ENCODE results near the gene TEF.
A peak's percentile ranks its signal among the peaks of the same experiment; 100 is the strongest.

The TEF gene

GRCh38 chr22:41352058-41352457 lies 29.7 kb upstream of the TEF start:
- in situ Hi-C loops (cut with MboI; ENCODE audit: low pct_unique_long_range_greater_than_20kb, low sequenced_read_pairs) = no loop called here
- DNase-seq = no peak

- in situ Hi-C loops (cut with MboI; ENCODE audit: low pct_unique_long_range_greater_than_20kb, low sequenced_read_pairs) = no loop called here
- no peak for DNase-seq
Observed at GRCh38 chr22:41353862-41354575, 27.7 kb upstream of the TEF start.

- in situ Hi-C loops (cut with MboI; ENCODE audit: low pct_unique_long_range_greater_than_20kb, low sequenced_read_pairs) = no loop called here
- DNase-seq = no peak
Observed at GRCh38 chr22:41354979-41355378, 26.8 kb upstream of the TEF start.

GRCh38 chr22:41355895-41356294 lies 25.8 kb upstream of the TEF start:
- in situ Hi-C loops (cut with MboI; ENCODE audit: low pct_unique_long_range_greater_than_20kb, low sequenced_read_pairs) = no loop called here
- no peak for DNase-seq

- no peak for DNase-seq
- in situ Hi-C loops (cut with MboI; ENCODE audit: low pct_unique_long_range_greater_than_20kb, low sequenced_read_pairs) = no loop called here
Observed at GRCh38 chr22:41356430-41357028, 25.2 kb upstream of the TEF start.

- in situ Hi-C loops (cut with MboI; ENCODE audit: low pct_unique_long_range_greater_than_20kb, low sequenced_read_pairs) = no loop called here
- no peak for DNase-seq
Observed at GRCh38 chr22:41357191-41357590, 24.6 kb upstream of the TEF start.

GRCh38 chr22:41358927-41359326 lies 22.8 kb upstream of the TEF start:
- no peak for DNase-seq
- in situ Hi-C loops (cut with MboI; ENCODE audit: low pct_unique_long_range_greater_than_20kb, low sequenced_read_pairs) = no loop called here

- in situ Hi-C loops (cut with MboI; ENCODE audit: low pct_unique_long_range_greater_than_20kb, low sequenced_read_pairs) = no loop called here
- DNase-seq = no peak
Observed at GRCh38 chr22:41359376-41359775, 22.4 kb upstream of the TEF start.

GRCh38 chr22:41360126-41360525 lies 21.6 kb upstream of the TEF start:
- in situ Hi-C loops (cut with MboI; ENCODE audit: low pct_unique_long_range_greater_than_20kb, low sequenced_read_pairs) = no loop called here
- no peak for DNase-seq

GRCh38 chr22:41361716-41362310 lies 19.9 kb upstream of the TEF start:
- in situ Hi-C loops (cut with MboI; ENCODE audit: low pct_unique_long_range_greater_than_20kb, low sequenced_read_pairs) = no loop called here
- no peak for DNase-seq

GRCh38 chr22:41362615-41363014 lies 19.1 kb upstream of the TEF start:
- DNase-seq = no peak
- in situ Hi-C loops (cut with MboI; ENCODE audit: low pct_unique_long_range_greater_than_20kb, low sequenced_read_pairs) = no loop called here

GRCh38 chr22:41364233-41364632 lies 17.5 kb upstream of the TEF start:
- in situ Hi-C loops (cut with MboI; ENCODE audit: low pct_unique_long_range_greater_than_20kb, low sequenced_read_pairs) = no loop called here
- DNase-seq = no peak

- in situ Hi-C loops (cut with MboI; ENCODE audit: low pct_unique_long_range_greater_than_20kb, low sequenced_read_pairs) = no loop called here
- no peak for DNase-seq
Observed at GRCh38 chr22:41364955-41365354, 16.8 kb upstream of the TEF start.

- in situ Hi-C loops (cut with MboI; ENCODE audit: low pct_unique_long_range_greater_than_20kb, low sequenced_read_pairs) = no loop called here
- DNase-seq = no peak
Observed at GRCh38 chr22:41365425-41365824, 16.3 kb upstream of the TEF start.

- no peak for DNase-seq
- in situ Hi-C loops (cut with MboI; ENCODE audit: low pct_unique_long_range_greater_than_20kb, low sequenced_read_pairs) = no loop called here
Observed at GRCh38 chr22:41366323-41367029, 15.3 kb upstream of the TEF start.

- in situ Hi-C loops (cut with MboI; ENCODE audit: low pct_unique_long_range_greater_than_20kb, low sequenced_read_pairs) = no loop called here
- peak; percentile 96 for DNase-seq
Observed at GRCh38 chr22:41367039-41367679, 14.6 kb upstream of the TEF start.

- in situ Hi-C loops (cut with MboI; ENCODE audit: low pct_unique_long_range_greater_than_20kb, low sequenced_read_pairs) = no loop called here
- no peak for DNase-seq
Observed at GRCh38 chr22:41367680-41368542, 13.8 kb upstream of the TEF start.

- DNase-seq = no peak
- in situ Hi-C loops (cut with MboI; ENCODE audit: low pct_unique_long_range_greater_than_20kb, low sequenced_read_pairs) = no loop called here
Observed at GRCh38 chr22:41368543-41369423, 13.0 kb upstream of the TEF start.

Data from KBM-7 (cell line).